HG02798 (cell line): ENCODE data around the gene AP2A2.

Experiments
- ATAC-seq: cut with Tn5 transposase; IDR thresholded peaks from one replicate; pipeline ENCODE4 v1.9.1; 2021; ENCODE audit warnings: mild to moderate bottlenecking; ENCODE audit not compliant: unreplicated experiment, poor library complexity

AP2A2 gene

DNA sequence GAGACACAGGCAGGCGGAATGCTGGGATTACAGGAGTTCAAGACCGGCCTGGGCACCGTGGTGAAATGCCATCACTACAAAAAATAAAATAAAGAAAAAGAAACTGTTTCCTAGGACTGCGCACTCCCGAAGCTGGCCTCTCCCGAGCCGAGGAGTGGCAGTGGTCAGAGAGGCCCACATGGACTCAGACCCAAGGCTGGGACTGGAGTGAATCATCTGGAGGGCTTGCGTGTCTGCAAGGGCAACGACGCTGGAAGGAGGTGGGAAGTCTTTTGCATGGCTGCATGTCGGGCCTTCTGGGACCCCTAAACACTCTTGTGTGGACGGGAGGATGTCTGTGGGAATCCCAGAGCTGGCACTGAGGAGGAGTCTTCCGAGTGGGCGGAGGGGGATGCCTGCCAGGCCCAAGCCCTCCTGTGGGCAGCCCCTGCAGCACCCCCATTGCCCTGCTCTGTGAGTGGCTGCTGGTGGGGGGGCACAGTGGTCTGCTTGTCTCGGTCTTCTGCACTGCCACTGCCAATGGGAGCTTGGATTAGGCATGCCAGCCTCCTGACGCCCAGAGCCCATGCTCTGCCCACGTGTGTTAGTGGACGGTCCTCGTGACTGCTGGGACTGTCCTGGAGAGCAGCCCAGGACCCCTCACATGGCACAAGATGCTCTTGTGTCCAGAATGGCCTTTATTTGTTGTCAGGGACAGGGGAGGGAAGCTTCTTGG, 1.8 kb upstream of the AP2A2 start:
- ATAC-seq = no peak

DNA sequence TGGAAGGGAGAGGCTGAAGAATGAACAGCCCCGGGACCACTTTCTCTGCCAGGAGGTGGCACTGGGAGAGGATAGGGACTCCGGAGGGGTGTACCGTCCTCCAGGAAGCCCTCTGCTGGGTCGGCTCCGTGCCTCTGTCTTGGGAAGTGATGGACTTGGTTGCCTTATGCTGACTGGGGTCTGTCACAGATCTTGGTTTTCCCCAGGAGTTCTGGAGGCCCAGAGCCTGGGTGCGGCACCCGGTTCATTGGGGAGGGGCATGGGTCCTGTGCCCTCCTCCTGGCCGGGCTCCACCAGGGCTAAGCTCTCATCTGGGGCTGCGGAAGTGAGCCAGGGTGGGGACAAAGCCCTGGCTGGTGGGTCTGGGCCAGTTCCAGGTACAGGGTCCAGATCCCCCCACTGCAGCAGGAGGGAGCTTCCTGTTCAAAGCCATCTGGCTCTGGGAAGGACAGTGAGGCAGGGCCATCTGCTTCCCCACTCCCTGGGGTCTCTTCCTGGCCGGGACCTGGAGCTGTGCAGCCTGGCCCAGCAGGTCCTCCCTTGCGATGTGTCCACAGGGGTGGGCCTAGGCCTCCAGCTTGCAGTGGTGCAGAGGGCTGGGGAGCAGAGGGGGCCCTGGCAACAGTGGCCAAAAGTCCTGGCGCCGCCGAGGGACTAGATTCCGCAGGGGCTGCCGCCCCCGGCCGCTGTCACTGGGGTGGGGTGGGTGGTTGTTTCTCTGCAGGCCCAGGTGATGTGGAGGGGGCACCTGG, 1.1 kb upstream of the AP2A2 start:
- no peak for ATAC-seq

DNA sequence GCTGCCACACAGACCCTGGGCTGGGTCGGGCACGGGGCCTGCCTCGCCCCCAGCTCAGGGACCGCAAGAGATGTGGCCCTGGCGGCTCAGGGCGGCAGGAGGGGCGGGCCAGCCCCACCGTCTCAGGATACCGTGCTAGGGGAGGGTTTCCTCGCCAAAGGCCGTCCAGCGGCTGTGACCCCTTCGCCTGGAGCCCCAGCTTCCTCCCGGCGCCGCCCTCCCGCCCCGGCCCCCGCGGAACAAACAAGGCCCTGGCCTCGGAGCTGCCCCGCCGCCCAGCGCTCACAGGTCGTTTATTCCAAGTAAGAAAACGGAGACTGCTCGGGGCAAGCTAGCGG, 543 bp upstream of the AP2A2 start:
- no peak for ATAC-seq

DNA sequence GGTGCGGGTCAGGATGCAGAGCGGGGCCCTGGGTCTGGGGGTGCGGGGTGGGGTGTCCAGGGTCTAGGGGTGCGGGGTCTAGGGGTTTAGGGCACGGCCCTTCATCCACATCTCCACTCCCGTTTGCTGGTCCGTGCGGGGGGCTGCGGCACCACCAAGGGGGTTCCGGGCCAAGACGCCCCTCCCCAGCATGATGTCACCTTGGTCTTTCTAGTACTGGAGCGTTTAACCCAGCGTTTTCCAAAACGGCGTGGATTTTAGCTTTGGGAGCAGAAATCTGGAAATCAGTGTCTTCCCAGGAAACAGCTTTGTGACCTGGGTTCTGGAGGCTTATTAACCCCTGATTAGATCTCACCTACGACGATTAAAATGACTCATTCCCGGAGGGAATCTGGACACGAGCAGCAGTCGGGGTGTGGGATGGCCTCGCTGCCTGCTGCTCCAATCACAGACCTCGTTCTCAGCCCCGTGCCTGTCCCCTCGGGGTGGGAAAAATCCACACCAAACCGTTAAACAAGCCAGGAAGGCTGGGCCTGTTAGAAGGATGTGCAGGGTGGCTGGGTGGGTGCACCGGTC, 759 bp downstream of the AP2A2 start:
- ATAC-seq = no peak

DNA sequence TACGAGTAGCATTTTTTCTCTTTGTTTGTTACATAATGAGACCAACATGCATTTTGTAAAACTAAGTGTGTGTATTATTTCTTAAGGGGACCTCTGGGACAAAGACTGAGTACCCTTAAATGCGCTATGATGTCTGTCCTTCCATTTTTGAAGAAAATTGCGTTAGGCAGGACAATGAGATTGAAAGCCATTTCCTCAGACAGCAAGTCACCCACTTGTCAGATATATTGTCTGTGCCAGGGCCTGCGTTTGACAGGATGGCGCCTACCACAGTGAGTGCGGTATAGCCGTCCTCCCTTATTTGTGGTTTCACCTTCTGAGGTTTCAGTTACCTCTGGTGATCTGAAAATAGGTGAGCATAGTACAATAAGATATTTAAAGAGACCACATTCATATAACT, 2.2 kb downstream of the AP2A2 start:
- no peak for ATAC-seq

DNA sequence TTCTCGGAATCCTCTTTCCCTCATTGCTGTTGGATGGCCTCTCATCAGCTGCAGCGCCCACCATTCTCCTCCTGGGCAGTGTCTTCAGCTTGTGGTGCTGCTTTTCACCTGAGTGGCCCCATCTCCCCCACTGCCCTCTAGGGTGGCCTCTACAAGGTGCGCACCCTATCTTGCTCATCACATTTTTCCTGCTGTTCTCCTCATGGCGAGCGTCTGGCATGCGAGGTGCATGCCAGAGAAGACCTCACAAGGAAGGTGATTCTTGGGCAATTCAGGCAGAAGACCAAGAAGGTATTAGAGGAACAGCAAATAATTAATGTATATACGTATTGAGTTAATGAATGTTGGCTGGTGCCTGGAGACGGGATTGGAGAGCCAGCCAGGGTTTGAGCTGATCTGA, 3.1 kb downstream of the AP2A2 start:
- ATAC-seq = no peak

DNA sequence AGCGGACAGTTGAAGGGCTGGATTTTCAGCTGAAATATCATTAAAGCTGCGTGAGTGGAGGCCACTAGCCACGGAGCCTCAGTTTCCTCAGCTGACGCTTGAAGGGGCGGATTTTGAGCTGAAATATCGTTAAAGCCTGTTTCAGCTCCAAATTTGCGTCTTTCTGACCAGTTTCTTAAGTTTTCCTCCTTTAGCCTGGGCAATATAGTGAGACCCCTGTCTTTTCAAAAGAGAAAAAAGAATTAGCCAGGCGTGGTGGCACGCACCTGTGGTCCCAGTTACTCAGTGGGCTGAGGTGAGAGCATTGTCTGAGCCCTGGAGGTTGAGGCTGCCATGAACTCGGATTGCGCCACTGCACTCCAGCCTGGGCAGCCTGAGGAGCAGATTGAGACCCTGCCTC, 3.7 kb downstream of the AP2A2 start:
- ATAC-seq = no peak

DNA sequence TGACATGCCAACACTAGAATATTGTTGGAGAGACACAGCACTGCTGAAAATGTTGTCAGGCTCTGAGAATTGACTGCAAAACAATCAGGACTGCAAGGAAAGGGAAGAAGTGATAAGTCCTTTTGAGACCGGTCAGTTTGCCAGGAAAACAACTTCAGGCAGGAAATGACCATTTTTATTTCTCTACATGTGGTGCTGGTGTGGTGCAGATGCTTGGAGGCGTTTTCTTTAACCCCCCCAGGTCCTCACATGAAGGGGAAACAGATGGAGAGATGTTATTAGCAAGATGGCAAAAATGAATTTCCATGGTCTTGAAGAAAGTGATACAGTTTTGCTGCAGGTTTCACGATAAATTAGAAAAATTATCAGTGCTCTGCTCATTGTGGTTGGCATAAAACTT, 5.7 kb downstream of the AP2A2 start:
- ATAC-seq = no peak

DNA sequence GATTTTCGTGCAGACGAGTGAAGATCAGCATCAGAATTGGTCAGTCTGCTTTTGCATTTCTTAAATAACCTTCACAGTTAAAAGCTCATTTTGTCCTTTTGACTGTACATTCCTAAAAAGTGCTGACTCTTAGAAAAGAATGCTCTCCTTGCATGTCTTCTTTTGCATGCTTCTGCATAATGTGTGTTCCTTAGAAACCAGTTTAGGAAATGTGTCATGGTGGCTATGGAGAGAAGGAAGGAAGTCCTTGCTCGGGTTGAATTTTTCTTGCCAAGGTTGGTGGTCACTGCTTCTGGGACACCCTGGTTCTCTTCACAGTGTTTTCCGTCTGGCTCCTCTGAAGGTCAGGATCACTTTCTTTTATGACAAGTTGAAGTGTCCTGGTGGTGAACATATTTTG, 6.8 kb downstream of the AP2A2 start:
- no peak for ATAC-seq

DNA sequence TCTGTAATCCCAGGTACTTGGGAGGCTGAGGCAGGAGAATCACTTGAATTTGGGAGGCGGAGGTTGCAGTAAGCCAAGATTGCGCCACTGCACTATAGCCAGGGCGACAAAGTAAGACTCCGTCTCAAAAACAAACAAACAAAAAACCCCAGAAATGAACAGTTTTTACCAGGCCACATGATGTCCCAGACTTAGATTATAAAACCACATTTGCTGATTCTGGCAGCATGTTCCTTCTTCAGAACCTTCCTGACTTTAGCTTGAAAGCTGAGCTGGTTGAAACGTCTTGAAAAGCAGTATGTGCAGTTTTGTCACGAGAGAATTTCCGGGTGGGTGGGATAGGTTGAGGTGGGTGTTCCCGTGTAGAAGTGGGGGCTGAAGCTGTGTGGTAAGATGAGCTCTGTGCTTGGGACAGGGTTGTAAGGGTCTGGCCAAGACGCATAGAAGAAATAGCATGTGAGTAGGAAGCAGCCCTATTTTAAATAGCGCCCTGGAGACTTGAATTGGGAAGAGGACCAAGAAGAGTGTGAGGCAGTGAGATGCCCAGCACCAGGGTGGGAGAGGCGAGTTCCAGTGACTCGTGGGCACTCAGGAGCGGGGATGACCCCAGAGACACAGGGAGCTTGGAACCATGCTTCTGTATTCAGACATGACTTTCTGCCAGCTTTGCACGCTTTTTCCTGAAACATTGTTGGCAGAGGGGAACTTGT, 7.6 kb downstream of the AP2A2 start:
- no peak for ATAC-seq

DNA sequence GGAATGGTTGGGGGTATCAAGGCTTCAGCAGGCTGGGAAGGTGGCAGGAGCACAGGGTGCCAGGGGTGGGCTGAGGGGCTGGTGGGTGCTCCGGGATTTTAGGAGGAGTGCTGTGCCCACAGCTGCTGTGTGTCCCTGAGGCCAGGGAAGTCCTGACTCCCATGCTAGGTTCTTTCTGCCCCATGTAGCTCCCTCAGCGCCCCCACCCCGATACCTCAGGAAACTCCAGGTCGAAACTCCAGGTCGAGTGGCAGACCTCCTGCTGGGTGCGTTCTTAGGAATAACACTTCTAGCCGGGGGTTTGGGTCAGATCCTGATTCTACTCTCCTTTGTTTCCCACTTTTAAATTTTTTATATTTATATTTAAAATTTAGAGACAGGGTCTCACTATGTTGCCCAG, 8.3 kb downstream of the AP2A2 start:
- no peak for ATAC-seq

DNA sequence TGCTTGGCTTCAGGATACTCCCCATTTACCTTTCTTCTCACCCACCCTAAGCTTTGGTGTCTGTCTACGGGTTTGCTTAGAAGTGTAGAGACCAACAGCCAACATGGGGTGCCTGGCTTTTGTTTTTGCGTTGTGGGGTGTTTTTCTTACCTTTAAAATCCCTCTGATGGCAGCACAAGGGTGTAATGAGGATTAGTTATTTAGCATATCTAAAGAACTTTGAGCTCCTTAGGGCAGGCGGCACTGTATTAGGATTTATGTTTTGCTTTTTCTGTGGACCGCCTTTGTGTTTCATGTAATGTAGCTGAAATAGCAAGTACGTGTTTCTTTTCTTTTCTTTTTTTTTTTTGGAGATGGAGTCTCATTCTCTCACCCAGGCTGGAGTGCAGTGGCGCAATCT, 8.9 kb downstream of the AP2A2 start:
- ATAC-seq = no peak

DNA sequence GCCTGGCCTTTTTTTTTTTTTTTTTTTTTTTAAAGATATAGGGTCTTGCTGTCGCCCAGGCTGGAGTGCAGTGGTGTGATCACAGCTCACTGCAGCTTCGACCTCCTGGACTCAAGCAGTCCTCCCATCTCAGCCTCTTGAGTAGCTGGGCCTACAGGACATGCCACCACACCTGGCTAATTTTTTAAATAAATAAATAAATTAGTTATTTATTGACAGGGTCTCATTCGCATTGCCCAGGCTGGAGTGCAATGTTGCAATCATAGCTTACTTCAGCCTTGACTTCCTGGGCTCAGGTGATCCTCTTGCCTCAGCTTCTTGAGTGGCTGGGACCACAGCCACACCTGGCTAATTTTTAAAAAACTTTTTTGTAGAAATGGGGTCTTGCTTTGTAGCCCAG, 10.5 kb downstream of the AP2A2 start:
- ATAC-seq = no peak

DNA sequence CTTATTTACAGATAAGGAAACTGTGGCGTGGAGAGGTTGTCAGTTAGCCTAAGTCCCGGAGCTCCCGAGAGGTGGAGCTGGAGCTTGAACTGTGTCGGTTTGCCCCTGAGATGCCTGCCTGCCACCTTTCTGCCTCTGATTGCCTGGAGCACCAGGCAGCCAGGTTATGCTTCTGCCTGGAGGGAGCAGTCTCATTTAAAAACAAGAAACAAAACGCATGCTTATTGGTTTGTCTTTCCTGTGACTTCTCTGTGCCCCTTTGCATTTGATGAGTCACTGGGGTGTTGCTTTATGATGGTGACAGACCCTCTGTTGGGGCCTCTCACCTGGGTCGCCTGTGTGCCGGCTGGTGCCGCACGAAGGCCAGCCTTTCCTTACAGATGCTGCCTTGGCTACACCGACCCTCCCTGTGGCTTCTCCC, 12.2 kb downstream of the AP2A2 start:
- ATAC-seq = no peak

DNA sequence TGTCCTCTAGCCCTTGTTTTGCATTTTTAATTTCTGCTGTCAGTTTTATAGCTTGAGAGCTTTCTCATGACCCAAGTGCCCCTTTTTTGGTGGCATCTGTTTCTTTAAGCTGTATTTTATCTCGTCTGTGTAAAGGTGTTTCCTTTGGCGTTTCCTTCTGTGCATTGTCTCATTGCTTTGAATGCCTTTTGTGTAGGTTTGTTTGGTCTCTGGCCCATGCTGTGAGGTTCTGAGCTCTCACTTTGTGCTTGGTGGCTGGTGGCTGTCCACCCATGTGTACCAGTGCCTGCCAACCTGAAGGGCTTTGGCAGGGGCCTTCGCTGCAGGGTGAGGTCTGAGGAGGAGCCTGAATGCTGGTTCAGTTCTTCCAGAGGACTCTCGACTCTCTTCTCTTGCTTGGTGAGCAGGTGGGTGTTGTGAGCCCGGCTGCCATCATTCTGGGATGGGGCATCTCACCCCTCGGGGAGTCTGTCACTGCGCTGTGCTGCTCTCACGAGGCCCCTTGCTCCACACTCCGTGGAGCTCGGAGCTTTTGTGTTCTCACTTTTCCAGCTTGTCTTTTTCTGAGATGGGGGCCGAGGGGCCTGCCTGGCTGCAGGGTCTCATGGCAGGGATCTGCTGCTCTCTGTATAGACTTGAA, 14.9 kb downstream of the AP2A2 start:
- ATAC-seq = no peak

DNA sequence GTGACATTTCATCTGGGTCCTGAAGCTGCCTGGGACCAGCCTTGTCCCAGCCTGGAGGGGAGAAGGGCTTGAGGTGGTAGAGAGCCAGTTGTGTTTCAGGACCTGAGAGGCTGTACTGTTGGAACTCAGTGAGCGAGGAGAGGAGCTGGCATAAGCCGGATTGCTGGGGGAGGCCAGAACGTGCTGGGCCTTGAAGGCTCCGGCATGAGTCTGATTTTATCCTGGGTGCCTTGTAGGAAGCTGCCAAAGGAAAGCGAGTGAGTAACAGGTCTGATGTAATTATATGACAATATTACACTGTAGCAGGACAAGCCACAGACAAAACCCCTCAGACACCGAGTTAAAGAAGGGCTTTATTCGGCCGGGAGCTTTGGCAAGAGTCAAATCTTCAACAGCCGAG, 17.2 kb downstream of the AP2A2 start:
- no peak for ATAC-seq

DNA sequence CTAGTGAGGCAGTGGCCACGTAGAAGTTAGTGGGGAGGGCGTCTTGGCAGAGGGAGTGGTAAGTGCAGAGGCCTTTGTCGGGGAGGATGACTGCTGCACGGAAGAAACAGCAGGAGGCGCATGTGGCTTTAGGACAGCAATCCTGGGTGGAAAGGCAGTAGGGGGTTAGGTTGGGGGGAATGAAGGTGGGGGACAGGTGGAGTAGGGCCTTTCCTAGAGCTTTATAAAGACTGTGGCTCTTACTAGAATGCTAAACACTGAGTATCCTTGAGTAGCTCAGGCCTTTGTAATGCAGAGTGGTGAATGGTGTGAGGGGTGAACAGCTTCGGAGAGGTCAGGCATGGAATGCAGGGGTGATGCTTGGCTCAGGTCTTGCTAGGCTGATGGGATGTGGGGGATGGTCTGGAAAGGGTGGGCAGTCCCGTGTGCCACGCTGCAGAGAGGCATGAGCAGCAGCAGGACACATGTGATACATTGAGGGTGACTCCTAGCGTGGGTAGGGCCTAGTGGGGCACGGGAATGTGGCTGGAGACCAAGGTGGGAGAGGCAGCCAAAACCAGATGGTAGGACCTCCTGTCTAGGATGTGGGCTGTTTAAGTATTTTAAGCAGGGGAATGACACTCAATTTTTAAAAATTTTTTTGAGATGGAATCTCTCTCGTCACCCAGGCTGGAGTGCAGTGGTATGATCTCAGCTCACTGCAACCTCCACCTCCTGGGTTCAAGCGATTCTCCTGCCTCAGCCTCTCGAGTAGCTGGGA, 19.2 kb downstream of the AP2A2 start:
- ATAC-seq = no peak

DNA sequence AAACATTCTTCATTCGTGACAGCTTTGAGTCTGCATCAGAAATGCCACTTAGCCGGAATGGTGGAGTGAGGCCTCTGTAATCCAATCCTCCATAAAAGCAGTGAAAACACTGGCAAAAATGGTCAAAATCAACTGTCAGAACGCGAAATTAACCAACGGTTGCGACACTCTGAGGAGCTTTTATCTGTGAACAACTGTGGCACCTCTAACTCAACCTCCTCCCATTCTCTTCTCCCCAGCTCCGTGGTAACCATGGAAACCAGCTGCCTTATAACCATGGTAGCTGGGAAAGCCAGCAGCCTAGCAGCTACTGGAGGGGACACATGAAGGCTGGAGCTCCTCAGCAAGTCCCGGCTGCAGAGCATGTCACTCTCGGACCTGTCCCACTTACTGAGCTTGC, 20.3 kb downstream of the AP2A2 start:
- no peak for ATAC-seq

DNA sequence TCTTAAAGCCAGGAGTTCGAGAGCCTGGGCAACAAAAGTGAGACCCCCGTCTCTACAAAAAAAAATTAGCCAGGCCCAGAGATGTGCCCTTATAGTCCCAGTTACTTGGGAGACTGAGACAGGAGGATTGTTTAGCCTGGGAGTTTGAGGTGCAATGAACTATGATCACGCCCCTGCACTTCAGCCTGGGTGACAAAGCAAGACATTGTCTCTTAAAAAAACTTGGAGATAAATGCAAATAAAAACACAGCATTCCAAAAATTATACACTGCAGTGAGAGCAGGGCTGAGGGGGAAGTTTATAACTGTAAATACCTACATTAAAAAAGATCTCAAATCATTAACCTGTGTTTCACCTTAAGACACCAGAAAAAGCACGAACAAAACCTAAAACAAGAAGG, 22.1 kb downstream of the AP2A2 start:
- no peak for ATAC-seq

DNA sequence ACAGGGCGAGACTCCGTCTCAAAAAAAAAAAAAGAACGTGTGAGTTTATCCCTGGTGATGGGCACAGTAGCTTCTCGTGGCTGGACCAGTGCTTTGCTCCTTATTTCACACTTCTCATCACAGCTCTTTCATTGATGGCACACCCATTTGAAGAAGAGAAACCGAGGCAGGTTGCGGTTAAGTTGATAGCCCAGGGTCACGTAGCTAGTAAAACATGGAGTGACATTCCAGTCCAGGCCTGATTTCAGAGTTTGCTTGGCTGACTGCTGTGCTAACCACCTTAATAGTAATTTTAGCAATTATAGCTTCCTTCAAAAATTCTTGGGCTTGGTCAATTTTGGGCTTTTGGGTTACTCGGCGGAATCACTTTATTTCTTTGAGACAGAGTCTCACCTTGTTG, 25.8 kb downstream of the AP2A2 start:
- no peak for ATAC-seq
